ENCODE results near the gene DGKI.

The DGKI gene

DNA sequence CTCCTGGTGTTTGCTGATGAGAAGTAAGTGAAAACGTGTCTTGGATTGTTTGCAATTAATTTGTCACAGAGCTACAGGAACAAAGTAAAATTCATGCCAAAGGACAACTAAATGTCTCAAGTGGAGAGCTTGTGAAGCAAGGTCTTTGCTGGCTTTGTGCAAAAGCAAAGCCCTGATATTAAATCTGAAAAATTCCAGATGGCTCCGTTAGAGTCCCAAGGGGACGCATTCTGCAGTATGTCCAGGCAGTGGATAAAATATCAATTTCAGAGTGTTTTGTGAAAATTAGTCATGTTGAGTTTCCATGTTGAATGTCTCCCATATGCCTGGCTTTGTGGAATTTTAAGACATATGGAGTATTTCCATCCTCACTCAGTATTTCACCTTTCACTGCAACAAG, 400.7 kb downstream of the DGKI start:
- TF ChIP-seq EZH2phosphoT487 (IDR thresholded peaks at IDR 0.05; ENCODE audit: low read depth): no peak
- no peak for TF ChIP-seq CTCF (IDR thresholded peaks at IDR 0.05; ENCODE audit: low read depth, low read length)
- no peaks in the 10 kb centered on the region for H3K4me1 ChIP-seq (ENCODE audit: low read length)
- H2AFZ ChIP-seq (ENCODE audit: low read depth, low read length): no peak overlapping the region
- no peak overlapping the region for H3K9ac ChIP-seq (ENCODE audit: low read length)
- H3K4me3 ChIP-seq (ENCODE audit: low read length): no peak overlapping the region
- no peaks in the 10 kb centered on the region for H3K9me3 ChIP-seq (ENCODE audit: insufficient read depth, low read length)
- no peaks in the 10 kb centered on the region for H4K20me1 ChIP-seq (ENCODE audit: insufficient read depth, low read length)
- no peak overlapping the region for H3K27ac ChIP-seq (ENCODE audit: low read length)
- H3K36me3 ChIP-seq (replicated peaks; ENCODE audit: low read depth, low read length): no peaks in the 10 kb centered on the region
- H3K27me3 ChIP-seq (ENCODE audit: low read depth, low read length): no peaks in the 10 kb centered on the region; the same call in 1 of the 2 replicates
- H3K79me2 ChIP-seq (ENCODE audit: low read length): no peaks in the 10 kb centered on the region
- H3K4me2 ChIP-seq (ENCODE audit: low read length): no peak overlapping the region

GRCh38 chr7:137445268-137445667, 401.5 kb downstream of the DGKI start:
- Histone ChIP-seq H4K20me1 (ENCODE audit: insufficient read depth, low read length) (no peaks in the 10 kb centered on the region), H3K9me3 (ENCODE audit: insufficient read depth, low read length) (no peaks in the 10 kb centered on the region), H3K4me2 (ENCODE audit: low read length) (no peak overlapping the region), H3K36me3 (replicated peaks; ENCODE audit: low read depth, low read length) (no peaks in the 10 kb centered on the region), H3K9ac (ENCODE audit: low read length) (no peak overlapping the region), H3K27ac (ENCODE audit: low read length) (no peak overlapping the region), H2AFZ (ENCODE audit: low read depth, low read length) (no peak overlapping the region), H3K4me1 (ENCODE audit: low read length) (no peaks in the 10 kb centered on the region), H3K27me3 (ENCODE audit: low read depth, low read length) (no peaks in the 10 kb centered on the region; the same call in 1 of the 2 replicates), H3K79me2 (ENCODE audit: low read length) (no peaks in the 10 kb centered on the region), H3K4me3 (ENCODE audit: low read length) (no peak overlapping the region)
- no peak for TF ChIP-seq EZH2phosphoT487 (IDR thresholded peaks at IDR 0.05; ENCODE audit: low read depth)
- no peak for TF ChIP-seq CTCF (IDR thresholded peaks at IDR 0.05; ENCODE audit: low read depth, low read length)

- Histone ChIP-seq H3K9me3 (ENCODE audit: insufficient read depth, low read length) (no peaks in the 10 kb centered on the region), H3K4me3 (ENCODE audit: low read length) (no peak overlapping the region), H3K79me2 (ENCODE audit: low read length) (no peaks in the 10 kb centered on the region), H2AFZ (ENCODE audit: low read depth, low read length) (no peak overlapping the region), H3K4me1 (ENCODE audit: low read length) (no peaks in the 10 kb centered on the region), H3K27me3 (ENCODE audit: low read depth, low read length) (no peaks in the 10 kb centered on the region; the same call in 1 of the 2 replicates), H3K27ac (ENCODE audit: low read length) (no peak overlapping the region), H4K20me1 (ENCODE audit: insufficient read depth, low read length) (no peaks in the 10 kb centered on the region), H3K36me3 (replicated peaks; ENCODE audit: low read depth, low read length) (no peaks in the 10 kb centered on the region), H3K9ac (ENCODE audit: low read length) (no peak overlapping the region), H3K4me2 (ENCODE audit: low read length) (no peak overlapping the region)
- no peak for TF ChIP-seq EZH2phosphoT487 (IDR thresholded peaks at IDR 0.05; ENCODE audit: low read depth)
- TF ChIP-seq CTCF (IDR thresholded peaks at IDR 0.05; ENCODE audit: low read depth, low read length): no peak
Measured at GRCh38 chr7:137443616-137444015, 403.2 kb downstream of the DGKI start.

DNA sequence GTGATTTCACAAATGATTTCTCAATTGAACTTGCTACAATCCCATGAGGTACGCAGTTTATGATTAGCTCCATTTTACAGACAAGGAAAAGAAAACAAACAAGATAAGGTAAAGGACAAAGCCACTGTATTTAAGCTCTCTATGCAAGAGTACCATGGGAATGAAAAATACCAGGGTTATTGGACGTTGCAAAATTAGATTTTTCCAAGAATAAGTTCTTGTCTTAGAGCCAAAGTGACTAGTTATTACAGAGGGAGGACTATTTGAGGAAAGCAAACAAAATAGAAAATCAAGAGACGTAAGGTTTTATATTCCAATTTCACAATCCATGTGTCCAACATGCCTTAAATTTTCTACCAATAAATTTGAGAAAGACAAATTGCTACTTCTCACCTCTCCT, 405.3 kb downstream of the DGKI start:
- Histone ChIP-seq H3K27me3 (ENCODE audit: low read depth, low read length) (no peaks in the 10 kb centered on the region), H2AFZ (ENCODE audit: low read depth, low read length) (no peak overlapping the region), H3K79me2 (ENCODE audit: low read length) (no peaks in the 10 kb centered on the region), H3K36me3 (replicated peaks; ENCODE audit: low read depth, low read length) (no peaks in the 10 kb centered on the region), H3K4me1 (ENCODE audit: low read length) (no peaks in the 10 kb centered on the region), H3K27ac (ENCODE audit: low read length) (no peak overlapping the region), H3K9me3 (ENCODE audit: insufficient read depth, low read length) (no peaks in the 10 kb centered on the region), H4K20me1 (ENCODE audit: insufficient read depth, low read length) (no peaks in the 10 kb centered on the region), H3K9ac (ENCODE audit: low read length) (no peak overlapping the region), H3K4me2 (ENCODE audit: low read length) (no peak overlapping the region), H3K4me3 (ENCODE audit: low read length) (no peak overlapping the region)
- TF ChIP-seq EZH2phosphoT487 (IDR thresholded peaks at IDR 0.05; ENCODE audit: low read depth) (no peak), CTCF (IDR thresholded peaks at IDR 0.05; ENCODE audit: low read depth, low read length) (no peak)
